Measurements from ENCODE around the gene ADGRV1.
A peak's percentile ranks its signal among the peaks of the same experiment; 100 is the strongest.

ADGRV1 gene

GRCh38 chr5:91145333-91145620, 586.7 kb downstream of the ADGRV1 start:
- no peak for FAIRE-seq

GRCh38 chr5:91146230-91146629, 587.6 kb downstream of the ADGRV1 start:
- no peak for FAIRE-seq

GRCh38 chr5:91146905-91147600, 588.5 kb downstream of the ADGRV1 start:
- no peak for FAIRE-seq

GRCh38 chr5:91150234-91150633, 591.6 kb downstream of the ADGRV1 start:
- peak; percentile 37 for FAIRE-seq

- FAIRE-seq, result no peak
These were observed 592.0 kb downstream of the ADGRV1 start for GRCh38 chr5:91150636-91151035.

- FAIRE-seq, result no peak
These were observed 593.4 kb downstream of the ADGRV1 start for GRCh38 chr5:91151947-91152346.

- FAIRE-seq, result no peak
These were observed 595.7 kb downstream of the ADGRV1 start for GRCh38 chr5:91154338-91154737.

- FAIRE-seq, result no peak
These were observed 596.7 kb downstream of the ADGRV1 start for GRCh38 chr5:91155274-91155673.

- no peak for FAIRE-seq
These were observed 597.6 kb downstream of the ADGRV1 start for GRCh38 chr5:91156242-91156641.

- no peak for FAIRE-seq
These were observed 599.4 kb downstream of the ADGRV1 start for GRCh38 chr5:91158011-91158410.

- no peak for FAIRE-seq
These were observed 601.0 kb downstream of the ADGRV1 start for GRCh38 chr5:91159647-91160046.

- no peak for FAIRE-seq
These were observed 602.2 kb downstream of the ADGRV1 start for GRCh38 chr5:91160714-91161285.

- FAIRE-seq, result no peak
These were observed 604.2 kb downstream of the ADGRV1 start for GRCh38 chr5:91162534-91163381.

GRCh38 chr5:91164424-91164823, 605.8 kb downstream of the ADGRV1 start:
- FAIRE-seq, result no peak

GRCh38 chr5:91166059-91166807, 607.6 kb downstream of the ADGRV1 start:
- no peak for FAIRE-seq

GRCh38 chr5:91168859-91169258, 610.3 kb downstream of the ADGRV1 start:
- no peak for FAIRE-seq

- no peak for FAIRE-seq
These were observed 611.7 kb downstream of the ADGRV1 start for GRCh38 chr5:91170266-91170665.

GRCh38 chr5:91171322-91171721, 612.7 kb downstream of the ADGRV1 start:
- FAIRE-seq, result no peak

GRCh38 chr5:91174396-91174795, 615.8 kb downstream of the ADGRV1 start:
- no peak for FAIRE-seq

- FAIRE-seq, result no peak
These were observed 617.1 kb downstream of the ADGRV1 start for GRCh38 chr5:91175708-91176107.

- FAIRE-seq, result no peak
These were observed 617.9 kb downstream of the ADGRV1 start for GRCh38 chr5:91176288-91177016.

- no peak for FAIRE-seq
These were observed 618.5 kb downstream of the ADGRV1 start for GRCh38 chr5:91177085-91177484.

- FAIRE-seq, result no peak
These were observed 619.0 kb downstream of the ADGRV1 start for GRCh38 chr5:91177639-91178038.

All from A204.1 (cell line).